ENCODE measurements around the gene IRAG1. TPM values are rescaled to one million over a fixed set of nuclear protein-coding genes. Genes with fewer than 3 reads are reported as not detected.

IRAG1 gene
- total and polyA plus RNA-seq, 12 donors = 5.6 to 33.9 (median 15.6) TPM

DNA sequence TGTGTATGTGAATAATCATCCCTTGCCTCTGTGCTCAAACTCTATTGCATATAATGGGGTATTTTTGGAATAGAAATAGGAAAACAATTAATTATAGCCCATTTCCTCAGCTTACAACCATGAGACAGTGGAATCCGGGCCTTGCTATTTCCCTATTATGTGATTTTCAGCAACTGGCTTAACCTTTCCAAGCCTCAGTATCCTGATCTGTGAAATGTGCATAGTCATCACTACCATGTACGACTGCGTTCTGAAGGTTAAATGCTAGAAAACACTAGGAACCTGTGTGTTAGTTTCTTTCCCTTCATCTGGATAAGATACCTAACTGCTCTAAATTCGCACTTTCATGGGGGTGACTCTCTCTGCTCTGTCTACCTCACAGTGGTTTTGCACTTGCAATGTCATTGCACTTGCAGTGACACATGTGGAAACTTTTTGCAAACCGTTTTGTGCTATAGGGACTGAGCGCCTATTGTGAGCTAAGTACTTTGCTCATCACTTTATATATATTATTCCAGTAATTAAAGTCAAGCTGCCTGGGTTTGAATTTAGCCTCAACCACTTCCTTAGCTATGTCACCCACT lies 48.3 kb downstream of the IRAG1 start:
- Histone ChIP-seq H3K36me3 (replicated peaks in 1 of 2) (no peaks in the 10 kb centered on the region), H3K4me3 (no peak overlapping the region), H3K4me1 (replicated peaks in 1 of 2) (no peaks in the 10 kb centered on the region), H3K9me3 (replicated peaks in 1 of 3) (no peaks in the 10 kb centered on the region), H3K27me3 (no peaks in the 10 kb centered on the region), H3K27ac (no peak overlapping the region)
- DNase-seq = no peak
- intact Hi-C loops (cut with DNase I) = no loop called here
- TF ChIP-seq POLR2A (IDR thresholded peaks at IDR 0.05) = no peak
- TF ChIP-seq, protein P1, sequence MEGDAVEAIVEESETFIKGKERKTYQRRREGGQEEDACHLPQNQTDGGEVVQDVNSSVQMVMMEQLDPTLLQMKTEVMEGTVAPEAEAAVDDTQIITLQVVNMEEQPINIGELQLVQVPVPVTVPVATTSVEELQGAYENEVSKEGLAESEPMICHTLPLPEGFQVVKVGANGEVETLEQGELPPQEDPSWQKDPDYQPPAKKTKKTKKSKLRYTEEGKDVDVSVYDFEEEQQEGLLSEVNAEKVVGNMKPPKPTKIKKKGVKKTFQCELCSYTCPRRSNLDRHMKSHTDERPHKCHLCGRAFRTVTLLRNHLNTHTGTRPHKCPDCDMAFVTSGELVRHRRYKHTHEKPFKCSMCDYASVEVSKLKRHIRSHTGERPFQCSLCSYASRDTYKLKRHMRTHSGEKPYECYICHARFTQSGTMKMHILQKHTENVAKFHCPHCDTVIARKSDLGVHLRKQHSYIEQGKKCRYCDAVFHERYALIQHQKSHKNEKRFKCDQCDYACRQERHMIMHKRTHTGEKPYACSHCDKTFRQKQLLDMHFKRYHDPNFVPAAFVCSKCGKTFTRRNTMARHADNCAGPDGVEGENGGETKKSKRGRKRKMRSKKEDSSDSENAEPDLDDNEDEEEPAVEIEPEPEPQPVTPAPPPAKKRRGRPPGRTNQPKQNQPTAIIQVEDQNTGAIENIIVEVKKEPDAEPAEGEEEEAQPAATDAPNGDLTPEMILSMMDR (IDR thresholded peaks at IDR 0.05) = no peak
- WGBS, 4 donors = 77 to 94% (median 83%) methylated on average over 6 of the region's 6 CpGs

Small RNA genes lying within 50 kb of the gene (small RNA-seq; reads per million reads assigned to genes)
- 0 reads per million in 2 donors for gene RF00019

Other genes with a start within 250 kb of the IRAG1 start
- 10 to 100 TPM; 16.9 to 64.1 (median 45.6) TPM for gene AMPD3, start 238.5 kb downstream of the IRAG1 start, total RNA-seq
- gene AMPD3, start 238.5 kb downstream of the IRAG1 start, polyA plus RNA-seq = 10 to 100 TPM; 16.5 to 26.0 (median 18.7) TPM
- gene RNF141, start 152.6 kb downstream of the IRAG1 start, total RNA-seq = 100 to 1,000 TPM in 1 of 9 donors, 10 to 100 TPM in 8; 42.8 to 109 (median 56.4) TPM
- 10 to 100 TPM; 10.3 to 63.5 (median 16.2) TPM for gene RNF141, start 152.6 kb downstream of the IRAG1 start, polyA plus RNA-seq
- gene LYVE1, start 125.1 kb downstream of the IRAG1 start, total RNA-seq = 100 to 1,000 TPM in 8 of 9 donors, 10 to 100 TPM in 1; 86.0 to 530 (median 275) TPM
- 100 to 1,000 TPM in 1 of 3 donors, 10 to 100 TPM in 2; 29.1 to 398 (median 57.8) TPM for gene LYVE1, start 125.1 kb downstream of the IRAG1 start, polyA plus RNA-seq
- gene CTR9, start 57.5 kb upstream of the IRAG1 start, total RNA-seq = 10 to 100 TPM; 25.3 to 49.5 (median 35.8) TPM
- 10 to 100 TPM; 13.8 to 58.4 (median 21.6) TPM for gene CTR9, start 57.5 kb upstream of the IRAG1 start, polyA plus RNA-seq
- gene EIF4G2, start 115.2 kb upstream of the IRAG1 start, total RNA-seq = 1,000 to 10,000 TPM in 1 of 9 donors, 100 to 1,000 TPM in 8; 392 to 1,049 (median 549) TPM
- gene EIF4G2, start 115.2 kb upstream of the IRAG1 start, polyA plus RNA-seq = 1,000 to 10,000 TPM in 1 of 3 donors, 100 to 1,000 TPM in 2; 114 to 1,085 (median 156) TPM
- 10 to 100 TPM; 12.3 to 36.8 (median 26.2) TPM for gene ZBED5, start 164.3 kb upstream of the IRAG1 start, total RNA-seq
- 10 to 100 TPM; 35.8 to 53.3 (median 36.8) TPM for gene ZBED5, start 164.3 kb upstream of the IRAG1 start, polyA plus RNA-seq